ENCODE data around the gene TRAPPC1. TPM values are rescaled to one million over a fixed set of nuclear protein-coding genes. Genes with fewer than 3 reads are reported as not detected.

Gene TRAPPC1
- total and polyA plus RNA-seq, 10 donors: 71.1 to 172 (median 114) TPM

DNA sequence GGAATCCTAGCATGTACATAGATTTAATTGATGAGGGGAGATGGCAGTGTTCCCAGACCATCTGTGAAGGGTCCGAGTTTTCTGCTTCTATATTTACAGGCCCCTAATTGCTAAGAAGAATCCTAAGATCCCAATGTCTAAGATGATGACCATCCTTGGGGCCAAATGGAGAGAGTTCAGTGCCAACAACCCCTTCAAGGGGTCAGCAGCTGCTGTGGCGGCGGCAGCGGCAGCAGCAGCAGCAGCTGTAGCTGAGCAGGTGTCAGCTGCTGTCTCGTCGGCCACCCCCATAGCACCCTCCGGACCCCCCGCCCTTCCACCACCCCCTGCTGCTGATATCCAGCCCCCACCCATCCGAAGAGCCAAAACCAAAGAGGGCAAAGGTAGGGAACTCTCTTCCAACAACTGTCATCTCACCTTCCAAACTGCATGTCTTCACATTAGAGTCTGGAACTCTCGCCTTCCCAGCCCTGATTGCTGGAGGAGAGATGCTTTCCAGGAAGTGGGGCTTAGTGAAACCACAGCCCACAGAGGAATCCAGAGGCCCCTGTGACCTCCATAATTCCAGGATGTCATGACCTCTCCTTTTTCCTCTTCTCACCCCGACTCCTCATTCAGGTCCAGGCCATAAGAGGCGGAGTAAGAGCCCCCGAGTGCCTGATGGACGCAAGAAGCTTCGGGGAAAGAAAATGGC is 38.4 kb downstream of the TRAPPC1 start:
- WGBS, 5 donors: 92 to 97% (median 94%) methylated on average over 14 to 15 of the region's 15 CpGs
- TF ChIP-seq POLR2AphosphoS5 (IDR thresholded peaks at IDR 0.05): no peak
- peaks cover under 1 to 89% (median 77%) of the 10 kb centered on the region in 6 donors for H3K36me3 ChIP-seq
- H3K27ac ChIP-seq: no peak overlapping the region
- no peak for DNase-seq
- no peaks in the 10 kb centered on the region for H3K9me3 ChIP-seq
- H3K4me1 ChIP-seq: peaks cover 16 to 35% (median 21%) of the 10 kb centered on the region in 6 donors
- intact Hi-C loops (cut with DNase I; ENCODE audit: low total_unique reads): no loop called here
- no peaks in the 10 kb centered on the region for H3K27me3 ChIP-seq (replicated peaks in 1 of 7)
- H3K4me3 ChIP-seq: no peak overlapping the region

DNA sequence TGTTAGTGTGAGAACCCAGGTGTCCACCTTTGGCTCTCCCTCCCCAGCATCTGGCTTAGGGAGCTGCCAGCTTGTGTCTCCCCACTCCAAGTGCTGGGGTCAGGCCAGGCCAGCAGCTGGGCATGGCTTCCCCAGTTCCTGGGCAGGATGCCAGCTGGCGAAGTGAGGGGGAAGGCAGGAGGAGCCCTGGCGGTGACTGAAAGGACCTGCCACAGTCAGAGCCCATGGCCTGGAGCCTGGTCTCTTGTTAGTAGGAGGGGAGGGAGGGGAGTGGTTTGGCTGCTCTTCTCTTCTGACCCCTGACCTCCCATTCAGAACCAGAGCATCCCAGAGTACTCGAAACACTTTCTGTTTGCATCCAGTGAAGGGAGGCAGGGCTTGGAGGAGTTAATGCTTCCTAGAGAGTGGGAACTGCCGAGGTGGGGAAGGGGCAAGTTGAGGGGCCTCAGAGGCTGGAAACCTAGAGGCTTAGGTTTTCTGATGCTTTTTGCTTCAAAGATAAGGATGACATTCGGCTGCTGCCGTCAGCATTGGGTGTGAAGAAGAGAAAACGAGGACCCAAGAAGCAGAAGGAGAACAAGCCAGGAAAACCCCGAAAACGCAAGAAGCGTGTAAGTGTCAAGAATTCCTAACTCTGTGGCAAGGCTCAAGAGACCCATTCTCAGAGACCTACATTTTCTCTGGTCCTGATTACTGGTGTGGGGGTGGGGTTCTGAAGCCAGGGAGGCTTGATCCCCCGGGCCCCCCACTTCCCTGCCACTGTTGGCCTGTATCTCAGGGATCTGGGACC is 42.4 kb downstream of the TRAPPC1 start:
- H3K4me3 ChIP-seq: peak overlapping the region in 3 of 8 donors; percentile 5 to 93 (median 10)
- intact Hi-C loops (cut with DNase I; ENCODE audit: low total_unique reads): no loop called here
- H3K4me1 ChIP-seq: peaks cover 31 to 57% (median 48%) of the 10 kb centered on the region in 6 donors
- peak overlapping the region; percentile 81 to 97 (median 94) for H3K27ac ChIP-seq
- peak; percentile 94 for DNase-seq
- WGBS, 5 donors: 38 to 61% (median 44%) methylated on average over 11 of the region's 11 CpGs
- H3K9me3 ChIP-seq: no peaks in the 10 kb centered on the region
- TF ChIP-seq POLR2AphosphoS5 (IDR thresholded peaks at IDR 0.05): peak; percentile 89 to 93 (median 90)
- TF ChIP-seq POLR2A (IDR thresholded peaks at IDR 0.05): no peak
- TF ChIP-seq, protein P1, sequence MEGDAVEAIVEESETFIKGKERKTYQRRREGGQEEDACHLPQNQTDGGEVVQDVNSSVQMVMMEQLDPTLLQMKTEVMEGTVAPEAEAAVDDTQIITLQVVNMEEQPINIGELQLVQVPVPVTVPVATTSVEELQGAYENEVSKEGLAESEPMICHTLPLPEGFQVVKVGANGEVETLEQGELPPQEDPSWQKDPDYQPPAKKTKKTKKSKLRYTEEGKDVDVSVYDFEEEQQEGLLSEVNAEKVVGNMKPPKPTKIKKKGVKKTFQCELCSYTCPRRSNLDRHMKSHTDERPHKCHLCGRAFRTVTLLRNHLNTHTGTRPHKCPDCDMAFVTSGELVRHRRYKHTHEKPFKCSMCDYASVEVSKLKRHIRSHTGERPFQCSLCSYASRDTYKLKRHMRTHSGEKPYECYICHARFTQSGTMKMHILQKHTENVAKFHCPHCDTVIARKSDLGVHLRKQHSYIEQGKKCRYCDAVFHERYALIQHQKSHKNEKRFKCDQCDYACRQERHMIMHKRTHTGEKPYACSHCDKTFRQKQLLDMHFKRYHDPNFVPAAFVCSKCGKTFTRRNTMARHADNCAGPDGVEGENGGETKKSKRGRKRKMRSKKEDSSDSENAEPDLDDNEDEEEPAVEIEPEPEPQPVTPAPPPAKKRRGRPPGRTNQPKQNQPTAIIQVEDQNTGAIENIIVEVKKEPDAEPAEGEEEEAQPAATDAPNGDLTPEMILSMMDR (IDR thresholded peaks at IDR 0.05 in 8 of 11, conservative IDR thresholded peaks at IDR 0.05 in 3 of 11): peak; percentile 24 to 73 (median 58)
- no peaks in the 10 kb centered on the region for H3K27me3 ChIP-seq (replicated peaks in 1 of 7)
- H3K36me3 ChIP-seq: peaks cover 0 to 49% (median 39%) of the 10 kb centered on the region in 6 donors

DNA sequence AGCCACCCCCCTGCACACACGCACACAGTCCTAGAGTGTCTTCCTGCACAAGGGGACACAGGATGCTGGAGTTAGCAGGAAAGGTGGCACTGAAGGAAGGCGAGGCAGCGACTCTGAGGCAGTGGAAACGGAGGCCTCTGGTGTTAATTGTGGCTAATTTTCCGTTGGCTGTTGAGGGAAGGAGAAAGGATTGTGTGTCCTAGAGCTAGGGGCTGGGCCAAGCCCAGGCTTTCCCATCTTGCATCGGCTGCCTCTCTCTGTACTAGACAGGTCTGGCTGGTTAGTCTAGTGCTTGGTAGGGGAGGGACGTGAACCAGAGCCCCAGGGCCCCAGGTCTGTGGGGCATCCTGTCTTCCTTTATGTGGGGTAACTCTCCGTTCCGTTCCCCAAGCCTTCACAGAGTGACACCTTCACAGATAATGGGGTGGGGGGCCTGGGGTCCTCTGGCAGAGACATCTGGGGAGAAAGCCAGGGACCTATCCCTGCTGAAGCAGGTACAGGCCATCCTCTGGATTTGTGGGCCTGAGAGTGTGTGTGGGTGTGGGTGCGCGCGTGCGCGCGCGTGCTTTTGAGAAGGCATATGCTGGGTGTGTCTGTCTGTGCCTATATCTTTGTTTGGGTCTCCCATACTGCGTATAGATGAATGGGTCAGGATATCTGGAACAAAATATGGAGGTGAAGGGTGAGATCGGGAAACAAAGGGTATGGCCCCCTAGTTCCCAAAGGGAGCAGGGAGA is 43.4 kb downstream of the TRAPPC1 start, which contains the start of gene CHD3:
Gene CHD3, plus strand, starts transcription at position 606 of the 737 bp plus-strand sequence. CDS start 212 bp downstream, outside the sequence.
- H3K4me3 ChIP-seq: peak within 1 kb of the TSS; percentile 47 to 93 (median 78)
- peak in 1 of 3 donors; percentile 80 for TF ChIP-seq POLR2AphosphoS5 (IDR thresholded peaks at IDR 0.05)
- TF ChIP-seq, protein P1 (IDR thresholded peaks at IDR 0.05 in 8 of 11, conservative IDR thresholded peaks at IDR 0.05 in 3 of 11): no peak
- peak in 1 of 3 donors; percentile 18 for TF ChIP-seq POLR2A (IDR thresholded peaks at IDR 0.05)
- DNase-seq: no peak
- WGBS, 5 donors: 34 to 47% (median 38%) methylated on average over 15 to 18 of the region's 18 CpGs
- intact Hi-C loops (cut with DNase I; ENCODE audit: low total_unique reads): no loop called here
- H3K9me3 ChIP-seq: no peaks in the 10 kb centered on the region
- H3K27me3 ChIP-seq (replicated peaks in 1 of 7): no peaks in the 10 kb centered on the region
- peaks cover 31 to 67% (median 56%) of the 10 kb centered on the region in 6 donors for H3K4me1 ChIP-seq
- H3K36me3 ChIP-seq: peaks cover 0 to 39% (median 29%) of the 10 kb centered on the region in 6 donors
- H3K27ac ChIP-seq: peak within 1 kb of the TSS; percentile 81 to 97 (median 94)

DNA sequence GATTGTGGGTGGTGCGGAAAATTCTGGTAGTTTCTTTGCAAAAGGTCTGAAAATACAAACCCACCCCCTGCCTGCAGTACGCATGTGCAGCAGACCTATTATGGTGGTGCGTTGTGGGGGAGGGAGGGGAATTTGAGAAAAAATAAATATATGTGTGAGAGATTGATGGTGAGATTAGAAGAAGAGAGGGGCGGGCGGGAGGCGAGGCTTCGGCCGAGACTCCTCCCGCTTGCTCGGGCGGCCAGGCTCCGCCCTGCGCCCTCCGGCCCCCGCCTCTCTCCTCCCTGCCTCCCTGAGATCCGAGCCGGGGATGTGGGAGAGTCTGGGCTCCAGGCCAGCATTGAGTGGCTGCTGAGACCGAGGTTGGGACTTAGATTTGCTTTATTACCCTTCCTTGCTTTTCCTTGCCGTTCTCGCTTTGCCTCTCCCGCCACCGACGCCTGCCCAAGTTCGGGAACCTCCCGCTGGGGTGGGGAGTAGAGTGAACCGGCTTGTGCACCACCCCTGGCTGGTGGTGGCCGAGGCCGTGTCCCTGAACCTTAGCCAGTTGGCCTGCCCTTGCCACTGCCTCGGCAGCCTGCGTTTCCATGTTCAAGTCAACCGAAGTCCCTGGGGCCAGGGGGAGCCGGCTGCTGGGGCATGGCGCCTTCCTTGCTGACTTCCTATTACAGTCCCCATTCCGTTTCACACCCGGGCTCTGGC is 44.1 kb downstream of the TRAPPC1 start:
- intact Hi-C loops (cut with DNase I; ENCODE audit: low total_unique reads): no loop called here
- H3K4me3 ChIP-seq: peak overlapping the region; percentile 47 to 93 (median 78)
- no peaks in the 10 kb centered on the region for H3K9me3 ChIP-seq
- H3K27me3 ChIP-seq (replicated peaks in 1 of 7): no peaks in the 10 kb centered on the region
- H3K27ac ChIP-seq: peak overlapping the region; percentile 81 to 97 (median 94)
- peaks cover 31 to 74% (median 63%) of the 10 kb centered on the region in 6 donors for H3K4me1 ChIP-seq
- WGBS, 5 donors: 0 to 1% (median 0%) methylated on average over 29 to 35 of the region's 35 CpGs
- peaks cover 0 to 35% (median 23%) of the 10 kb centered on the region in 6 donors for H3K36me3 ChIP-seq
- peak; percentile 94 for DNase-seq
- TF ChIP-seq POLR2AphosphoS5 (IDR thresholded peaks at IDR 0.05) (peak in 2 of 3 donors; percentile 86 to 87), POLR2A (IDR thresholded peaks at IDR 0.05) (peak in 1 of 3 donors; percentile 38)
- TF ChIP-seq, protein P1 (IDR thresholded peaks at IDR 0.05 in 8 of 11, conservative IDR thresholded peaks at IDR 0.05 in 3 of 11): peak in 3 of 11 experiments; percentile 19 to 27 (median 25)

Measured in spleen (tissue), 11 donors.